NOMO-1 treated with dmso at 0.1 percent for 144 hours (cell line): ENCODE measurements around the gene OR1N1.
"Not testable (repeated sequence)": the region's sequence is repeated elsewhere in the genome, so short reads cannot be mapped to it uniquely, and the experiment has no call there.

Source experiments
- DNase-seq: peaks from one replicate; lab custom pipeline; 2025; ENCODE audit not compliant: unreplicated experiment; lab: John Stamatoyannopoulos, UW

OR1N1 gene

GRCh38 chr9:122527193-122527592 is at the start of gene OR1N1:
TSS of gene OR1N1 (minus strand) at chr9:122527293. CDS start at chr9:122527293, 0 bp downstream.
- DNase-seq = no peak

- no peak for DNase-seq
These were observed 45.4 kb upstream of the OR1N1 start for GRCh38 chr9:122572456-122572855.

- DNase-seq = no peak
These were observed 40.8 kb upstream of the OR1N1 start for GRCh38 chr9:122567901-122568300.

- DNase-seq = no peak
These were observed 35.2 kb upstream of the OR1N1 start for GRCh38 chr9:122562134-122562760.

GRCh38 chr9:122561446-122561845 is 34.4 kb upstream of the OR1N1 start:
- no peak for DNase-seq

- DNase-seq = no peak
These were observed 25.7 kb upstream of the OR1N1 start, which contains the start of gene OR1N2 for GRCh38 chr9:122552812-122553211. TSS of gene OR1N2 (plus strand) at chr9:122553112. CDS start at chr9:122553212, 100 bp downstream.

- DNase-seq = no peak
These were observed 24.3 kb upstream of the OR1N1 start for GRCh38 chr9:122551371-122551770.

- DNase-seq = no peak
These were observed 19.1 kb upstream of the OR1N1 start for GRCh38 chr9:122546196-122546595.

- DNase-seq = no peak
These were observed 11.7 kb upstream of the OR1N1 start for GRCh38 chr9:122538757-122539156.

GRCh38 chr9:122537066-122537465 is 10.0 kb upstream of the OR1N1 start:
- not testable (repeated sequence) for DNase-seq

GRCh38 chr9:122536134-122536533 is 9.0 kb upstream of the OR1N1 start:
- no peak for DNase-seq

- DNase-seq = not testable (repeated sequence)
These were observed 4.1 kb upstream of the OR1N1 start for GRCh38 chr9:122531157-122531556.

- no peak for DNase-seq
These were observed 491 bp downstream of the OR1N1 start for GRCh38 chr9:122526602-122527001.

GRCh38 chr9:122519376-122519775 is 7.7 kb downstream of the OR1N1 start:
- DNase-seq = no peak

GRCh38 chr9:122518841-122519240 is 8.3 kb downstream of the OR1N1 start, which contains the start of gene OR1J4:
TSS of gene OR1J4 (plus strand) at chr9:122519141. CDS start at chr9:122519141, 0 bp downstream.
- DNase-seq = no peak

GRCh38 chr9:122518226-122518625 is 8.9 kb downstream of the OR1N1 start:
- no peak for DNase-seq

GRCh38 chr9:122510502-122510901 is 16.6 kb downstream of the OR1N1 start, which contains the start of gene OR1J2:
TSS of gene OR1J2 (plus strand) at chr9:122510802. CDS start at chr9:122510802, 0 bp downstream.
- no peak for DNase-seq

GRCh38 chr9:122506964-122507363 is 20.1 kb downstream of the OR1N1 start:
- DNase-seq = no peak

GRCh38 chr9:122498883-122499288 is 28.2 kb downstream of the OR1N1 start:
- DNase-seq = no peak

GRCh38 chr9:122479062-122479461 is 48.0 kb downstream of the OR1N1 start:
- DNase-seq = no peak

- no peak for DNase-seq
These were observed 49.3 kb downstream of the OR1N1 start, which contains the start of gene OR1J1 for GRCh38 chr9:122477826-122478225. TSS of gene OR1J1 (minus strand) at chr9:122477926. CDS start at chr9:122477926, 0 bp downstream.

- DNase-seq = no peak
These were observed 49.7 kb downstream of the OR1N1 start for GRCh38 chr9:122477346-122477745.
